Neural progenitor cell (in vitro differentiated cells): ENCODE data around the gene R3HDM2.

Experiments used
- EZH2 ChIP-seq: fragments of 200-600 bp; sonication (generic); IDR thresholded peaks from 2 replicates; pipeline ENCODE4 v1.6.1; 2017; ENCODE audit warnings: antibody characterized with exemption, mild to moderate bottlenecking, moderate library complexity
- TF ChIP-seq, protein P1 (sequence below): fragments of 200-600 bp; sonication (generic); IDR thresholded peaks from 2 replicates; pipeline ENCODE4 v1.5.1; 2017; ENCODE audit warnings: antibody characterized with exemption, mild to moderate bottlenecking

DNA sequence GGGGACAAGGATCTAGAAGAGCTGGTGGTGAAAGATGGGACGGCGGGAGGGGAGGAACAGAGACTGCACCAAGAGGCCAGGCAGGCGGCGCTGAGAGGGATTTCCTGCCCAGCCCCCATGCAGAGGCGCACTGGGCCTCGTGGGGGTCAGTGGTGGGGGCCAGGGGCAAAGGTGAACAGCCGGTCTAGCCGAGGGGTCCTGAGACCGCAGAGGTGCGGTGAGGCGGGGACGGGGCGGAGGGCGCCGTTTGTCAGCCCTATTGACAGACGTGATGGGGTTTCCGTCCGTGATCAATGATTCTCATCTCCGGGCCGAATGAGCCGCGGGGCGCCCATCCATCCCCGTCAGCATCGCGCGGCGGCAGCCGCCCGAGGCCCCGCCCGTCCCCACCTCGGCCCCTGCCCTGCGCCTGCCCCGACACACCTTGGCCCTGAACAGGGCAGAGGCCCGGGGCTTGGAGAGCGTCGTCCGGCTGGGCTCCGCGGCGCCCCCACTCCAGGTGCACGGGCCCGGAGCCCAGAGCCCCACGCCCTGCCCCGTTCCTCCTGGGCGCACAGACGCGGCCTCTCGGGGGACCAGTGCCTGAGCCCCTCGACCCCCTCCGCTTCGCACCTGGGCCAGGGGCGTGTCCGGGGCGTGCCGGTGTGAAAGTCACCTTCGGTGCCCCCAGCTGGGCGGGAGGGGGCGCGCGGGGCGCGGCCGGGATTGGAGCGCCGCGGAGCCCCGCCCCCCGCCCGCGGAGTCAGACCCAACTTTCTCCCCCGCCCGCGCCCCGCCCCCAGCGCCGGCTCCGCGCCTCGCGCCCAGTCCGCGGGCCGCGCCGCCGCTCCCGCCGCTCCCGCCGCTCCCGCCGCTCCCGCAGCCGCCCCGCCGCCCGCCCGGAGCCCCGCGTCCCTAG is 214.6 kb downstream of the R3HDM2 start, which contains the start of gene NXPH4:
- TF ChIP-seq, protein P1, sequence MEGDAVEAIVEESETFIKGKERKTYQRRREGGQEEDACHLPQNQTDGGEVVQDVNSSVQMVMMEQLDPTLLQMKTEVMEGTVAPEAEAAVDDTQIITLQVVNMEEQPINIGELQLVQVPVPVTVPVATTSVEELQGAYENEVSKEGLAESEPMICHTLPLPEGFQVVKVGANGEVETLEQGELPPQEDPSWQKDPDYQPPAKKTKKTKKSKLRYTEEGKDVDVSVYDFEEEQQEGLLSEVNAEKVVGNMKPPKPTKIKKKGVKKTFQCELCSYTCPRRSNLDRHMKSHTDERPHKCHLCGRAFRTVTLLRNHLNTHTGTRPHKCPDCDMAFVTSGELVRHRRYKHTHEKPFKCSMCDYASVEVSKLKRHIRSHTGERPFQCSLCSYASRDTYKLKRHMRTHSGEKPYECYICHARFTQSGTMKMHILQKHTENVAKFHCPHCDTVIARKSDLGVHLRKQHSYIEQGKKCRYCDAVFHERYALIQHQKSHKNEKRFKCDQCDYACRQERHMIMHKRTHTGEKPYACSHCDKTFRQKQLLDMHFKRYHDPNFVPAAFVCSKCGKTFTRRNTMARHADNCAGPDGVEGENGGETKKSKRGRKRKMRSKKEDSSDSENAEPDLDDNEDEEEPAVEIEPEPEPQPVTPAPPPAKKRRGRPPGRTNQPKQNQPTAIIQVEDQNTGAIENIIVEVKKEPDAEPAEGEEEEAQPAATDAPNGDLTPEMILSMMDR = no peak
- peak; percentile 77 for TF ChIP-seq EZH2
